ENCODE measurements around the gene SLC11A1.
A peak's percentile ranks its signal among the peaks of the same experiment; 100 is the strongest.

SLC11A1 gene, protein sequence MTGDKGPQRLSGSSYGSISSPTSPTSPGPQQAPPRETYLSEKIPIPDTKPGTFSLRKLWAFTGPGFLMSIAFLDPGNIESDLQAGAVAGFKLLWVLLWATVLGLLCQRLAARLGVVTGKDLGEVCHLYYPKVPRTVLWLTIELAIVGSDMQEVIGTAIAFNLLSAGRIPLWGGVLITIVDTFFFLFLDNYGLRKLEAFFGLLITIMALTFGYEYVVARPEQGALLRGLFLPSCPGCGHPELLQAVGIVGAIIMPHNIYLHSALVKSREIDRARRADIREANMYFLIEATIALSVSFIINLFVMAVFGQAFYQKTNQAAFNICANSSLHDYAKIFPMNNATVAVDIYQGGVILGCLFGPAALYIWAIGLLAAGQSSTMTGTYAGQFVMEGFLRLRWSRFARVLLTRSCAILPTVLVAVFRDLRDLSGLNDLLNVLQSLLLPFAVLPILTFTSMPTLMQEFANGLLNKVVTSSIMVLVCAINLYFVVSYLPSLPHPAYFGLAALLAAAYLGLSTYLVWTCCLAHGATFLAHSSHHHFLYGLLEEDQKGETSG

DNA sequence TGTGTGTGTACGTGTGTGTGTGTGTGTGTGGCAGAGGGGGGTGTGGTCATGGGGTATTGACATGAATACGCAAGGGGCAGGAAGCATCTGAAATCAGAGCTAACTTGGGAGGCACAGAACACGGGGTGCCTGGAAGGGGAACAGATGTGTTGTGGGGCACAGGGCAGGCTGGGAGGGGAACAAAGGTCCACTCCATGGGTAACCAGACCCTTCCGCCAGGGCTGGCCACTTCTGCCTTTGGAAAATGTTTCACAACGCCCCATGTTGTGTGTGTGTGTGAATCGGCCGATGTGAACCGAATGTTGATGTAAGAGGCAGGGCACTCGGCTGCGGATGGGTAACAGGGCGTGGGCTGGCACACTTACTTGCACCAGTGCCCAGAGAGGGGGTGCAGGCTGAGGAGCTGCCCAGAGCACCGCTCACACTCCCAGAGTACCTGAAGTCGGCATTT lies at the start of gene SLC11A1:
Gene SLC11A1, plus strand, starts transcription at position 358 of the 451 bp plus-strand sequence. CDS start 96 bp downstream, outside the sequence.
- no peak for DNase-seq

DNA sequence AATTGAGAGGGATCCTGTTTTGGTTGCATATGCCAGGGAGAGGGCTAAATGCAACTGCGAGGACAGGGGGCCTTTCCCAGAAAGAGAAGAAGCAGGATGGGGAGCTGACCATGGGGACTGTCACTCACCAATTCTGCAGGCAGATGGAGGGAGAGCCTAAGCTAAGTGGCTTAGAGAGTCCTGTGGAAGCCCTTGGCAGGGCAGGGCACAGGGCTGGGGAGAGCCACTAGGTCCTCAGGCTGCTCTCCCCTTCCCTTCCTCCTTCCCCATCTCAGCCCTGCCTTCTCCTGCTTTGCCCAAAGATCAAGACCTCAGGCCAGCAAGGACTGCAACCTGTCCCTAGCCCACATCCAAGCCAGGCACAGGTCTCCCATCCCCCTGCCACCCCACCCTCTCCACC lies 49.8 kb upstream of the SLC11A1 start:
- DNase-seq = peak in 1 of 2 experiments; percentile 32

DNA sequence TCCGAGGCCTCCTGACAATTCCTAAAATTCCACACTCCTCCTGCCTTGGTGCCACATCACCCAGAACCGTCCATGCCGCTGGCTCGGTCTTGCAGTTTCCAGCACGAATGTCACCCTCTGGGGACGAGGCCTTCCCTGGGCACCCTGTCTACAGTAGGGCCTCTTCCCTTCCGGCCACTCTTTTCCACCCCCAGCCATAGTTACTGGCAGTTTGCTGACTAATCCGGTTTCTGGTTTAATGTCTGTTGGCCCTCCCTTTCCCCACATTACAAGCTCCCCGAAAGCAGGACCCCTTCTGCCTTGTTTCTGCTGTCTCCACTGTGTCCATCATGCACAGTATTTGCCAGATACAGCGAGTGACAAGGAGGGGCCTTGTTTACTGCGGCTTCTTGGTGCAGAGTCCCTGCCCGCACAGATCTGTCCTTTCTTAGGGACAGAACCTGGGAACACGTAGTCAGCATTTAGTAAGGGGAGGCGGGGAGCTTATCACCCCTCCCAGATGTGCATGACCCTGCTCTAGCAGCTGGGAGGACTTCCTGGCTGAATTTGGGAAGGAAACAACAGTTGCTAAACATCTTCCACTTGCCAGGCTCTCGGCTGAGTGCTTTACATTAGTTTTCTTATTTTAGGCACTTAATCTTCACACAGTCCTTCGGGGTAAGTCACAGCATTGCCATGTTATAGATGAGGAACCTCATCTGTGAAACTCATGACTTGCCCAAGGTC lies 49.0 kb upstream of the SLC11A1 start:
- no peak for DNase-seq

DNA sequence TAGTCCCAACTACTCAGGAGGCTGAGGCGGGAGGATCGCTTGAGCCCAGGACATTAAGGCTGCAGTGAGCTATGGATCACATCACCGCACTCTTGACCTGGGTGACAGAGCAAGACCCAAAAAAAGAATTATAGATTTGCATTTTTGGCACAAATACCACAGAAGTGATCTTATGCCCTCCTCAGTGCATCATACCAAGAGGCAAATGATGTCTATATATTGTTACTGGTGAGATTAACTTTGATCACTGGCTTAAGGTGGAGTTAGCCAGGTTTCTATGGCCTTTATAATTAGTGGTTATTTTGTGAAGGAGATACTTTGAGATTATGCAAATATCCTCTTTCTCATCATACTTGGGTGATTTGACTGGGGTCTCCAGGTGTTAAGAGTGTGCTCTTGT lies 47.5 kb upstream of the SLC11A1 start:
- no peak for DNase-seq

DNA sequence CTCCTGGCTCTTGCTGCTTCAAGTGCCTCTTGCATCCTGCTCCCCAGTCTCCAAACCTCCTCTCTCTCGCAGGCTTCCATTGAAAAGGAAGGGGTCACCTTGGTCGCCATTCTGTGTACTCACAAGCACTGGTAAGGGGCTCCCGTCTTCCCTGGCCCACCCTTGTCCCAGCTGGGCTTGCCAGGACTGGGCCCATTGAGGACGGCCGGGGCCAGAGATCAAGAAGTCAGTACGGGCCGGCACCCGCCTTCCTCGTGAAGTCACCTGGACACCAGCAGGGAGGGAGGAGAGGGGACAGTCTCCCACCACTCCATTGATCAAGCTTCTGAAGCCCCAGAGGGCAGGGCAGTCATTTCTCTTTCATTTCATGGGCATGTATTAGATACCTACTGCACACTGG lies 41.4 kb upstream of the SLC11A1 start:
- no peak for DNase-seq

DNA sequence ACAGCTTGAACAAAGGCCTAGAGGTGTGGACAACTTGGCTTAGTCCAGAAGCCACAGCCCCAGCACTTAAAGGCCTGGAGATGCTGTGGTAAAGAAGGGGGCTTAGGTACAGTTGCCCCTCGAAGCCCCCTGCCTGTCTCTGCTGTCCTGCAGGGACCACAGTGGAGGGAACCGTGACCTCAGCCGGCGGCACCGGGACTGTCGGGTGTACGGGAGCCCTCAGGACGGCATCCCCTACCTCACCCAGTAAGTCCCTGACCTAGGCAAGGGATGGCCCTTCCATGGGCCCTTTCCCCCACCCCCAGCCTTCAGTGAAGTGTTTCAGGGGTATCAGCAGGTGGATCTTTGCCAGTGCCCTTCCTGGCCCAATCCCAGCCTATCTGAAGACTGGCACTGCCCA lies 40.7 kb upstream of the SLC11A1 start:
- no peak for DNase-seq

DNA sequence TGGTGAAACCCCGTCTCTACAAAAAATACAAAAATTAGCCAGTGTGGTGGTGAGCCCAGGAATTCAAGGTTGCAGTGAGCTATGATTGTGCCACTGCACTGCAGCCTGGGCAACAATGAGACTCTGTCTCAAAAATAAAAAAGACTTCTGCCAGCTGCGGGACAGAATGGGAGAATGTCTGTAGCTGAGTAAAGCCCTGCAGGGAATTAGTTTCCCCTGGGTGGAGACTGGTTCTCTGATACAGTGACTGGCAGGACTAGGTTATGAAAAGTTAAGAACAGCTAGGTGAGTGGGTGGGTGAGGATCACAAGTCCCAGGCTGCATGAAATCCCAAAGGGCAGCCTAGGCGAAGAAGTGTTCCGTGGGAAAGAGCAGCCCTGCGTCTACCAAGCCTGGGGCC lies 39.2 kb upstream of the SLC11A1 start:
- no peak for DNase-seq

DNA sequence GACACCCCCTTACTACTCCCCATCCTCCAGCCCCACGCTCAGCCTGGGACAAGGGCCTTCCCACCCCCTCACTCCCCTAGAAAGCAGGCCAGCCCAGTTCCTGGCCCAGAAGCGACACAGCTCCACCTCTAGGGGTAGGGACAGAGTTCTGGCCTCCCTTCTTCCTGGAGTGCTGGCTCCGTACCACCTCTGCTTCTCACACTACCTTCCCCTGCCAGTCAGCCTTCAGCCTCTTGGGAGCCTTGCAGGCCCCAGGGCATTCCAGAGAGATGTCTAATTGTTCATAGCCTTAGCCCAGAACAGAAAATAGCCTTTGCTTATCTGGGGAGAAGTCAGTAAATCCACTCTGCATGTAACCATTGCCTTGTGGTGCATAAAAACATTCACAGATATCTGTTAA lies 38.5 kb upstream of the SLC11A1 start:
- no peak for DNase-seq

DNA sequence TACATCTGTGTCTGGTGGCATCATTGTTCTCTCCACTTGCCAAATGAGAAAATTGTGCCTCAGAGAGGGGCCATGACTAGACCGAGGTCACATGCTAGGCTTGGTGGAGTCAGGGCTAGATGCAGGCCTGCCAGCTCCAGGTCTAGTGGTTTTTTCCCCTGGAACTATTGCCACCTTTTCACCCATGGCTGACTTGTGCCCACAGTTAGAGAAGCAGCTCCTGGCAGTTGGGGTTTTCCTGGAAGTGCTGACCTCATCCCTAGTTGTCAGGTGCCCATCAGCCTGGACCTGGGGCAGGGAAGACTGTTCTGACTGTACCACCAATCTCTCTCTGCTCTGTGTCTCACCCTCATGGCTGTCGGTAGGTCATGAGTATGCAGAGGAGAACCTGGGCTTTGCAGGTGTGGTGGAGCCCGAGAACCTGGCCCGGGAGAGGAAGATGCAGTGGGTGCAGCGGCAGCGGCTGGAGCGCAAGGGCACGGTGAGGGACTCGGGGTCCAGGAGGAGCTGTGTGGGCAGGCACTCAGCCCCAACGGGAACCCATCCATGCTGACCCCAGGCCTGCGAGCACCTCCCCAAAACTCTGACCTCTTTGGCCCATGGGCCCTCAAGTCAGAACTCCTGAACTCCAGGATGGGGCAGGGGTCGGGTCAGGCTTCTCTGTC lies 37.9 kb upstream of the SLC11A1 start:
- DNase-seq = no peak

DNA sequence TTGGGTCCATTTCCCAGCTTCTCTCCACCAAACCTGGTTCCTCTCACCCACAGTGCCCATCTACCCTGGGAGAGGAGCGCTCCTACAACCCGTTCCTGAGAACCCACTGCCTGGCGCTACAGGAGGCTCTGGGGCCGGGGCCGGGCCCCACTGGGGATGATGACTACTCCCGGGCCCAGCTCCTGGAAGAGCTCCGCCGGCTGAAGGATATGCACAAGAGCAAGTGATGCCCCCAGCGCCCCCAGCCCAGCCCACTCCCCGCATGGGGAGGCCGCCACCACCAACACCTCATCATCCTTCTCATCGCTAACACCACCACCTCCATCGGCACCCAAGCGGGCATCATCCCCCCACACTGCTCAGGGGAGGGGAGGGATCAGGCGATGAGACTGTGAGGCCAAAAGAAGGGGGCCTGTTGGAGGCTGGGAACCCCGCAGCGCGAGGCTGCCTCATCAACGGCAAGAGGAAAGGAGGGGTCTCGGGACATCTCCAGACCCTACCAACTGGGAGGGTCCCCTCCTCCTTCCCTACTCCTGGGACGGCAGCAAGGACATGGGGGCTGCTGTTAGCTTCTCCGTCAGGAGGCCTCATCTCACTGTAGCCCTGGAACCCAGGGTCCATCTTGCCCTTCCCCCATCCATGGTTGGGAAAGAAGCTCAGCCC lies 37.2 kb upstream of the SLC11A1 start:
- DNase-seq = no peak

DNA sequence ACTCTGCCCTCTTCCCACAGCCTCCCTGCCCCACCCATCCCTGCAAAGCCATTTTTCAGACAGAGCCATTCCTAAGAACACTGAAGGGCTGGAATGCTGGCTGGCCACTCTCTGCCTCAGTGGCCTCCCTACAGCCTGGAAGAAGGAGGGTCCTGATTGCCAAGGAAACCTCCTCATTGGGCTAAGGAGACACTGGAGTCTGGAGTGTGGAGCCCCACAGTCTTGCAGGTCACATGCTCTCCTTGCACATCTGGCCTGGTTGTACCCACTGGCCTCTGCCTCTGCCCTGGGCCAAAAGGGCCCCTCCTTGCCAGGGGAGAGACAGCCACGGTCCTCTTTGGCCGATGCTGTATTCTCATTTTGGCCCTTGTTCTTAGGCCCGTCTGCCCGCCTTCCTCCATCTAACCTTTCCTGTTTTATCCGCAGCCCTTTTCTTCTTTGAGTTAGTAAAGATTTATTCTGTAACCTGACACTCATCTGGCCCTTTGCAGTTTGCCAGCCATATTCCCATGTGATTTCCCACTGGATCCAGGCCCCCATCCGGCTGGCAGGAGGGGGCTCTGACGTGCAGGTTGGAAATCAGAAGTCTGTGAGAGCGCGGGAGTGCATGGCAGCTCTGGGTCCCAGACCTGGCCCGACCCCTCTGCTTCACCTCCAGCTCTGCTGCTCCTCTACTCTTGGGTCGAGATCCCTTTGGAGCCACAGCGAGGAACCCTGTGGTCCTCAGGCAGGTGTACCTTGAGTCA lies 36.4 kb upstream of the SLC11A1 start:
- DNase-seq = peak; percentile 9 to 64

DNA sequence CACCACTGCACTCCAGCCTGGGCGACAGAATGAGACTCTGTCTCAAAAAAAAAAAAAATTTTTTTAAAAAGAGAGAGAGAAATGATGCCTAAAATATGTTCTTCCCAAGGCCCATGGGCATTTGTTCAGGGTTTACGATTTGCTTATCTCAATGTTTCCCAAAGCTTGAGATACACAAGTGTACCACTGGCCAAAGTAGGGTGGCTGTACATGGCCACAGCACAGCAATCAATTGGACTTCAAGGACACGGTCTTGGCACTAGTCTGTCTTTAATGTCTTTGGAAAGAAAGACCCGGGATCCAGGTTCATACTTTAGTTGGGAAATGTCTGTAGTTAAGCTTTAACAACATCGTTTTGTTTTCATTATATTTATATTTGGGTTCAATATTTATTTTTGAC lies 34.9 kb upstream of the SLC11A1 start:
- DNase-seq = no peak

DNA sequence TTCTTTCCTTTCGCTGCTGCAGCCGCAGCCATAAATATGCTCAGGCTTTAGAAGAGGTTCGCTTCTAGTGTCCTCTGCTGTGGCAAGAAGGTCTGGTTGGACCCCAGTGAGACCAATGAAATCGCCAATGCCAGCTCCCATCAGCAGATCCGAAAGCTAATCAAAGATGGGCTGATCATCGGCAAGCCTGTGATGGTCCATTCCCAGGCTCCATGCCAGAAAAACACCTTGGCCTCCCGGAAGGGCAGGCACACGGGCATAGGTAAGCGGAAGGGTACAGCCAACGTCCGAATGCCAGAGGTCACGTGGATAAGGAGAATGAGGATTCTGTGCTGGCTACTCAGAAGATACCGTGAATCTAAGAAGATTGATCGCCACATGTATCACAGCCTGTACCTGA lies 28.0 kb upstream of the SLC11A1 start:
- no peak for DNase-seq

DNA sequence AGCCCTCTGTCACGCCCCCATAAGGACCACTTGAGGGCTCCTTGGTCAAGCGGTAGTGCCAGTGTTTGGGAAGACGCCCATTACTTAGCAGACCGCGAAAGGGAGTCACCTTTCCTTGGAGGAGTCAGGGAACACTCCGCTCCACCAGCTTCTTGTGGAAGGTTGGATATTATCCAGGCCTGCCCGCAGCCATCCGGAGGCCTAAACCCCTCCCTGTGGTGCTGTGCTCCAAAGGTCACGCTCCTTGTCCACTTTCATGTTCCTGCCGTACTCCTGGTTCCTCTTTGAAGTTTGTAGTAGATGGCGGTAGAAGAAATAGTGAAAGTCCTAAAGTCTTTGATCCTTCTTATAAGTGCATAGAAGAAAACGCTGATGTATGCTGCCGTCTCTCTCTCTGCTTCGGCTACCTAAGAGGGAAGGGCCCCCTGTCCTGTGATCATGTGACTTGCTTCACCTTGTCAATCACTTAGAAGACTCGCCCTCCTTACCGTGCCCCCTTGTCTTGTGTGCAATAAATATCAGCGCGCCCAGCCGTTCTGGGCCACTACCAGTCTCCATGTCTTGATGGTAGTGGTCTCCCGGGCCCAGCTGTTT lies 27.1 kb upstream of the SLC11A1 start:
- no peak for DNase-seq

DNA sequence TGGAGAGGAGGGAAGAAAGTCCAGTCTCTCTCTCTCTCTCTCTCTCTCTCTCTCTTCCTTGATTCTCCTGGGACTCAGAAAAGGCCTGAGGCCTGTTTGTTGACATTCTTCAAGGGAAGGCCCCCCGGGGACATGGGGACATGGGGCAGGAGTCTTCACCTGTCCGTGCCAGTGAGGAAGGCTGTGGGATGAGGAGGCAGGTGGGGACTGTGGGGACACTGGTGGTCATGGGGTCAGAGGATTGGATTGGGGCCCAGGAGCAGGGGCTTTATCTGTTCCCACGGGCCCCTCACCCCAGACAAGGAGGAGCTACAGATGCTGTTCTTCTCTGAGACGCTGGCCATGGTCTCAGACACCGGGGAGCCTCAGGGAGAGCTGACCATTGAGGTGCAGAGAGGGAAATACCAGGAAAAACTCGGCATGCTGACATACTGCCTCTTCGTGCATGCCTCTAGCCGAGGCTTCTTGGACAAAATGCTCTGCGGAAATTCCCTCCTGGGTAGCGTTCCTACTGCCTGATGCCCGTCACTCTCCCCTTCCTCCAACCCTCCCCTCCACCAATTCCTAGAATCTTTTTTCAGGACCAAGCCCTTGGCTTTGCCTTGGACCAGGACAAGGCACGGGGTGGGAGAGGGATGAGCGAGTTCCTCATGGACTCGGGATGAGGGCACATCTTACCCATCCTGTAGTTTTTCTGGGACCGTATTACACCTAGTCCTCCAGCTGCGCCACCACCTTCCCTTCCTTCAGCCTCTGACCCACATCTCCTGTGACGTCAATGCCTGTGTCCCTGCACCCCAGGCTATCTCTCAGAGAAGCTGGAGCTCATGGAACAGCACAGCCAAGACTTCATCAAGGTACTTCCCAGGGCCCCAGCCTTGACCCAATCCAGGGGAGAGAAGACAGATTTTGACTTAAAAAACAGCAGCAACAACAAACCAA lies 24.6 kb upstream of the SLC11A1 start:
- DNase-seq = no peak

DNA sequence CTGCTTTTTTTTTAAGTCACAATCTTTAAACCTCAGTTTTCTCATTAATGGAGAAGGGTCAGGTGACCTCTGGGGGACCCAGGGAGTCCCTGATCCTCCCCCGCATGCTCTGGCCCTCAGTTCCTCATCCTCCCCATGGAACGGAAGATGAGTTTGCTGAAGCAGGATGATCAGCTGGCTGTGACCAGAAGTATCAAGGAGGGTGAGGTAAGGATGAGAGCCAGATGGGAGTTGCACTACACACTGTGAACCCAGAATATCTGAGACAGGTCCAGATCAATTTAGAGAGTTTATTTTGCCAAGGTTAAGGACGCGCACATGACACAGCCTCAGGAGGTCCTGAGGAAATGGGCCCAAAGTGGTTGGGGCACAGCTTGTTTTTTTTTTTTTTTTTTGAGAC lies 21.6 kb upstream of the SLC11A1 start:
- DNase-seq = no peak

DNA sequence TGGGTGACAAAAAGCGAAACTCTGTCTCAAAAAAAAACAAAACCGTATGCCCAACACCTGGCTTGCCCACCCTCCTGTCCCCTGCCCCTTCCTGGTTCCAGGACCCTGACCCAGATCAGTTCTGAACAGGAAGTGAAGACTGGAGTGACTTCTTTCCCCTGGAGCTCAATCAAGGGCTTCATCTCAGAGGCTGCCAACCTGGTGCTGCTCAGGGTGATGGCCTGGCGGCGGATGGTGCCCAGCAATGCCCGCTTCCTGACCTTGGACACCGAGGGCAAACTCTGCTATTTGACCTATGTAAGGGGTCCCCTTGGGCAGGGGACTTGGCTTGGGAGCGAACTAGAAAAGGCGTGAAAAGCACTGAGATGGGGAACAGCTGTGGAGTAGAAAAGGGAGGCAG lies 19.5 kb upstream of the SLC11A1 start:
- DNase-seq = no peak

DNA sequence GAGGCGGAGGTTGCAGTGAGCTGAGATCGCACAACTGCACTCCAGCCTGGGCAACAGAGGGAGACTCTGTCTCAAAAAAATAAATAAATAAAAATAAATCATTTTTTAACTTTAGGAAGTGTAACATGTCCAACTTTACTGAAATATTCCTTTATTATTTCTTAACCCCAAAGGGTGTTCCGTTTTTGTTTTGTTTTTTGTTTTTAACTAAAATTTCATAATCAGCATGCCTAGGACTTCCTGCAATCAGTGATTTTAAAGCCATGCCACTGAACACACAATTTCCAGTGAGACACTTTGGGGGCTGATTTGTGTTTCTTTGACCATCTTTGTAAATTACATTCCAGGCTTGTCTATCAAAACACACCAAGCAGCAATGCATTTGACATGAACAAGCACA lies 18.3 kb upstream of the SLC11A1 start:
- no peak for DNase-seq

DNA sequence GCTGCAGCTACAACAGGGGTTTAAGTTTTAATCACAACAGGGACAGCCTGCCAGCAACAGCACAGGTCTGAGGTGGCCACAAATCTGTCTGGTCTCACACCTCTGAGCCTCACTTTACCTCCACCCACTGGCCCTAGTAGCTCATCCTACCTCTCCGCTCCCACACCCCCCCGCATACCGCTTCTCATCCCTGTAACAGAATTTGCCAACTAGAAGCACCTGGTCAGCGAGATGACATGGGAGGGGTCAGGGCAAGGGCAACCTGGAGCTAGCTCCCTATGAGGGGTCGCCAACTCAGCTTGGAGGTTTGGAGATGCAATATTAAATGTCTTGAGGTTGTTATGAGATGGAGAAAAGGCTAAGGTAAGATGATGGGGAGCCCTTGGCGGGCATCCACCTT lies 17.9 kb upstream of the SLC11A1 start:
- no peak for DNase-seq

DNA sequence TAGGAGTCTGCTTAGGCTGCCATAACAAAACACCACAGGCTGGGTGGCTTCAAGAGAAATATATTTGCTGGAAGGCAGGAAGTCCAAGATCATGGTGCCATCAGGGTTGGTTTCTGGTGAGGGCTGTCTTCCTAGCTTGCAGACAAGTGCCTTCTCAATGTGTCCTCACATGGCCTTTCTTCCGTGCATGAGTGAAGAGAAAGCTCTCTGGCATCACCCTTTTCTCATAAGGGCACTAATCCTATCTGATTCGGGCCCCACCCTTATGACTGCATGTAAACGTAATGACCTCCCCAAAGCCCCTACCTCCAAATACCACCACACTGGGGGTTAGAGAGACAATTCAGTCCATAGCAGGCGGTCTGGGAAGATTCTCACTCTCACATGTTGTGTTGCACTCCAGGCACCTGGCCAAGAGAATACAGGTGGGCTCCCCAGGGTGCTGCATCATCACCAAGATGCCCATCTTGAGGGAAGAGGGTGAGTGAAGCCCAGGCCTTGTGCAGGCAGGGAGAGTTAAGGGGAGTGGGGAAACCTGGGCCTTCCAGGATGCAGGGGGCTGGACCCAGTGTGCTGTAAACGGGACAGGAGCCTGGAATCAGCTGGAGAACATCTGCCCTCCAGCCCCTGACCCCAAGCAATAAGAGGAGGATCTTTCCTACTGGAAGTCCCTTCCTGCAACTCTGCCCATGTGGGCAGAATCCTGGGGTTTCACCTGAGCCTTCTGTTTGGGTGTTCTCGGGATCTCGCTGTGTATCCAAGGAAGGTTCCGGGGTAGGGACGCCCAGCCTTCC lies 15.3 kb upstream of the SLC11A1 start:
- no peak for DNase-seq

Measured in NCI-H524 (cell line).